Right lobe of liver (tissue), 6 donors: Measurements from ENCODE around the gene LPAR1. TPM values are rescaled to one million over a fixed set of nuclear protein-coding genes. Genes with fewer than 3 reads are reported as not detected.
A peak's percentile ranks its signal among the peaks of the same experiment; 100 is the strongest.

Experiments
- ATAC-seq, 4 donors: fragments of 200-7000 bp; cut with Tn5 transposase; one replicate each; pipeline ENCODE4 v1.9.1; 2020; ENCODE audit warnings: mild to moderate bottlenecking in 4 of 4, moderate library complexity in 4 of 4
- DNase-seq, 3 donors: peaks; one replicate each; pipeline ENCODE4 v3.0.0-alpha.2; 2020
- H3K27ac ChIP-seq, 3 donors: fragments of 200-600 bp; one replicate each; pipeline ENCODE4 v1.8.0; 2022
- H3K27me3 ChIP-seq, 2 donors: fragments of 200-600 bp; one replicate each; pipeline ENCODE4 v1.8.0; 2022
- H3K36me3 ChIP-seq, 4 donors: fragments of 200-600 bp; sonication (generic) in 1 of 4; one replicate each; pipeline versions ENCODE4 v1.5.1 to v1.8.0; 2017 to 2022; ENCODE audit warnings: control low read depth in 1 of 4
- H3K4me1 ChIP-seq, 4 donors: fragments of 200-600 bp; sonication (generic) in 1 of 4; one replicate each; pipeline versions ENCODE4 v1.5.1 to v1.8.0; 2017 to 2022; ENCODE audit warnings: control low read depth in 1 of 4
- H3K4me3 ChIP-seq, 3 donors: fragments of 200-600 bp; one replicate each; pipeline ENCODE4 v1.8.0; 2022
- H3K9me3 ChIP-seq, 4 donors: fragments of 200-600 bp; sonication (generic) in 1 of 4; one replicate each; pipeline versions ENCODE4 v1.5.1 to v1.8.0; 2017 to 2022; ENCODE audit warnings: control low read depth in 1 of 4
- CTCF ChIP-seq, 4 donors: fragments of 200-600 bp in 3 of 4; fragments of 450-650 bp in 1 of 4; IDR thresholded peaks; one replicate each; pipeline versions ENCODE4 v1.5.1 to v1.8.0; 2016 to 2022; ENCODE audit warnings: antibody characterized with exemption in 4 of 4, mild to moderate bottlenecking in 2 of 4
- POLR2A ChIP-seq: fragments of 450-650 bp; IDR thresholded peaks from one replicate; pipeline ENCODE4 v1.6.1; 2017; ENCODE audit warnings: antibody characterized with exemption, mild to moderate bottlenecking
- WGBS: methylation state at CpG from one replicate; pipeline ENCODE4 v1.1.6; 2018; ENCODE audit warnings: low coverage, low lambda C conversion rate; ENCODE audit not compliant: insufficient coverage; ENCODE audit errors: missing lambda C conversion rate; 5-methylcytosine and 5-hydroxymethylcytosine counted together
- intact Hi-C, 2 donors: fragments of 100-400 bp; cut with DNase I; formaldehyde crosslinking; loops; one replicate each; pipeline versions ENCODE4 v1.11.2 to v1.14.1; 2022
- total RNA-seq, 6 experiments: library from RNA; depleted of rRNA in 2 of 6; stranded (reverse); fragments of >200 nt in 2 of 6; fragmentation: NEBNext Ultra II Directional in 3 of 6; extraction: Animal tissue kit (Norgen Biotek cat#: 25700) in 3 of 6; gene quantifications; one replicate each; pipeline versions ENCODE4 v1.1.0 to v1.2.4, GENCODE V29; 2016 to 2023
- donor health status: DM: no; HTN: yes; CAD: no.
- donor health status: DM: no; HTN: no; CAD: no.
- donor health status: DM: no; HTN: no; CAD: no.
- donor health status: DM: no; HTN: yes; CAD: no.
- donor health status: DM: no; HTN: yes; CAD: no.

LPAR1 gene
- total RNA-seq, 6 experiments from 2014 or later: 0.66 to 1.6 (median 1.2) TPM

DNA sequence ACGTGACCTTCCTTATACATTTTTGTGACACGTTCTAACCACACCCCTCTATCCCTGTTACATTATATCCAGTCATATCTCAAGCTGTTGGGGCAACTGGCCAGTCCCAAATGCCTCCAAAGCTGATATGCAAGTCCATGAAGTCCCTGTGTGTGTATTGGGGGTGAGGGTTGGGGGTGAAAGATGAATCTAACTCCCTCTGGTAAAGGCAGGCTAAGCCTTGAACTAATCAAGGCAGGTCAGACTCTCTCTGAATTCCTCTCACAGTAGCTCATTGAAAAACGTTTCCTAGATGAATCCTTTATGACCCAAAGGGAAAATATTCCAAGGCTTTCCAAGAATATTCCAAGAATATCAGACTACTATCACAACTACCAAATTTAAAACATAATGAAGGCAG lies 195.3 kb downstream of the LPAR1 start:
- no peaks in the 10 kb centered on the region for H3K36me3 ChIP-seq
- TF ChIP-seq POLR2A (no peak), CTCF (IDR thresholded peaks at IDR 0.05) (no peak)
- no peaks in the 10 kb centered on the region for H3K9me3 ChIP-seq
- no peak overlapping the region for H3K4me3 ChIP-seq
- 33% methylated on average over 3 of the region's 3 CpGs for WGBS
- no peaks in the 10 kb centered on the region for H3K27me3 ChIP-seq
- DNase-seq: no peak
- H3K27ac ChIP-seq: no peak overlapping the region
- ATAC-seq: no peak
- intact Hi-C loops: no loop called here
- H3K4me1 ChIP-seq: no peaks in the 10 kb centered on the region

GRCh38 chr9:110842169-110842568 lies 196.1 kb downstream of the LPAR1 start:
- Histone ChIP-seq H3K4me1 (no peaks in the 10 kb centered on the region), H3K27me3 (no peaks in the 10 kb centered on the region), H3K4me3 (no peak overlapping the region), H3K27ac (no peak overlapping the region), H3K36me3 (no peaks in the 10 kb centered on the region), H3K9me3 (no peaks in the 10 kb centered on the region)
- peak in 1 of 4 donors; percentile 45 for ATAC-seq
- DNase-seq: no peak
- no peak for TF ChIP-seq POLR2A
- TF ChIP-seq CTCF (IDR thresholded peaks at IDR 0.05): peak in 2 of 4 donors; percentile 5 to 30
- intact Hi-C loops: no loop called here
- WGBS: 69% methylated on average over 7 of the region's 9 CpGs

- Histone ChIP-seq H3K27me3 (no peaks in the 10 kb centered on the region), H3K9me3 (no peaks in the 10 kb centered on the region), H3K27ac (no peak overlapping the region), H3K4me3 (no peak overlapping the region), H3K36me3 (no peaks in the 10 kb centered on the region), H3K4me1 (no peaks in the 10 kb centered on the region)
- intact Hi-C loops: no loop called here
- ATAC-seq (no peak), DNase-seq (no peak)
- TF ChIP-seq POLR2A (no peak), CTCF (IDR thresholded peaks at IDR 0.05) (no peak)
- WGBS: 61% methylated on average over 2 of the region's 2 CpGs
These were observed 200.8 kb downstream of the LPAR1 start for GRCh38 chr9:110837401-110838005.

DNA sequence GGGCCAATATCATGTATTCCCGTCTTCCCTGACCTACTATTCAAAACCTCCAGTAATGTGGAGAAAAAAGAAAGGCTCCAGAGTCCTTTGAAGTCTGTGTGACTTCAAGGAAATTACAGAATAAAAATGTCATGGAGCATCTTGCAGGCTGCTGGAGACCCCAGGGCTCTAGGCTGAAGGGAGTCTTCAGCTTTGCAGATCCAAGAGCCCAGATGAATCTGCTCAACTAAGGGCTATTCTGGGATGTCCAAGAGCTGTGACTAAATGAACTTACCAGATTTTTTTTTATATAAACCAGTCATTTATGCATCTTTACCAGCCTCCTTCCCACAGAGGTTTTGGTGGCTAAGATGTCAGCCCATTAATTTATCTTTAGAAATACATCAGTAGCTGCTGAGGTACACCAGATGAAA lies 202.4 kb downstream of the LPAR1 start:
- Histone ChIP-seq H3K27me3 (no peaks in the 10 kb centered on the region), H3K9me3 (no peaks in the 10 kb centered on the region), H3K4me3 (no peak overlapping the region), H3K36me3 (no peaks in the 10 kb centered on the region), H3K4me1 (no peaks in the 10 kb centered on the region), H3K27ac (no peak overlapping the region)
- ATAC-seq (no peak), DNase-seq (no peak)
- TF ChIP-seq POLR2A (no peak), CTCF (IDR thresholded peaks at IDR 0.05) (no peak)
- intact Hi-C loops: no loop called here
- WGBS: 50% methylated on average over 1 of the region's 1 CpG

DNA sequence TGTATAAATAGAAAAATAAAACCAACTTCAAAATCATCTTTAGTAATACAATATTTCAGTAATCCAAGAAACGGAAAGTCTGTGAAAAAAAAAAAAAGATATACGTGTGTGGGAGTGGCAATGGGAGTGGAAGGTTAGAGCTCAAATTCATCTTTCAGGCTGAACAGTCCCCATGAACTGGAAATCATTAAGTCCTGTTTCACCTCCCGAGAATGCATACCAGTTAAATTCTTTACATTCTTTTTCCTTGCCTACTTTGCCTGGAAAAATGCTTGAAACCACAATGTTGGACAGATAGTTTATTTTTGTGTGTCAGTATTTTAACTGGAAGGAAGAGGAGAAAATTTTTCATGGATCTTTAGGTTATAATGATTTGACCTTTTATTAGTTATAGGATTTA lies 202.9 kb downstream of the LPAR1 start:
- H3K27me3 ChIP-seq: no peaks in the 10 kb centered on the region
- H3K9me3 ChIP-seq: no peaks in the 10 kb centered on the region
- no peaks in the 10 kb centered on the region for H3K36me3 ChIP-seq
- DNase-seq (no peak), ATAC-seq (no peak)
- 43% methylated on average over 3 of the region's 3 CpGs for WGBS
- no peak overlapping the region for H3K27ac ChIP-seq
- no peaks in the 10 kb centered on the region for H3K4me1 ChIP-seq
- no peak overlapping the region for H3K4me3 ChIP-seq
- TF ChIP-seq CTCF (IDR thresholded peaks at IDR 0.05) (no peak), POLR2A (no peak)
- intact Hi-C loops: no loop called here
